Ovary (tissue), 3 donors: Measurements from ENCODE around the gene ANKRD2.

ENCODE experiments used
- CTCF ChIP-seq, 3 donors: fragments of 450-650 bp in 2 of 3; fragments of 200-600 bp in 1 of 3; IDR thresholded peaks; one replicate each; pipeline versions ENCODE4 v1.5.1 to v1.8.0; 2016 to 2022; ENCODE audit warnings: antibody characterized with exemption in 3 of 3, mild to moderate bottlenecking in 1 of 3
- POLR2A ChIP-seq: fragments of 450-650 bp; IDR thresholded peaks from one replicate; pipeline ENCODE4 v1.6.1; 2017; ENCODE audit warnings: antibody characterized with exemption, mild to moderate bottlenecking, moderate library complexity
- donor health status: DM: no; HTN: no; CAD: no.

- TF ChIP-seq CTCF (IDR thresholded peaks at IDR 0.05) (no peak), POLR2A (no peak)
Observed at GRCh38 chr10:97549587-97550322, 22.8 kb upstream of the ANKRD2 start.
